GM23248 (cell line): ENCODE results near the gene PCSK2. TPM values are rescaled to one million over a fixed set of nuclear protein-coding genes. Genes with fewer than 3 reads are reported as not detected.

Experiments used
- DNase-seq: peaks from one replicate; pipeline ENCODE4 v3.0.0-alpha.2; 2015
- H2AFZ ChIP-seq: fragments of 200-600 bp; sonication (generic); 2 replicates; pipeline ENCODE4 v1.6.1; 2016; ENCODE audit warnings: antibody characterized with exemption
- H3F3A ChIP-seq: fragments of 200-600 bp; sonication (generic); 2 replicates; pipeline ENCODE4 v1.6.1; 2016; ENCODE audit warnings: mild to moderate bottlenecking, antibody characterized with exemption, mixed run types; ENCODE audit not compliant: insufficient read depth
- H3K27ac ChIP-seq: fragments of 200-600 bp; sonication (generic); 2 replicates; pipeline ENCODE4 v1.5.1; 2016; ENCODE audit warnings: mild to moderate bottlenecking
- H3K27me3 ChIP-seq: fragments of 200-600 bp; sonication (generic); replicated peaks from 2 replicates; pipeline ENCODE4 v1.6.1; 2016; ENCODE audit warnings: mild to moderate bottlenecking; ENCODE audit not compliant: insufficient read depth
- H3K36me3 ChIP-seq: fragments of 200-600 bp; sonication (generic); 2 replicates; pipeline ENCODE4 v1.6.1; 2016; ENCODE audit warnings: low read depth, mild to moderate bottlenecking
- H3K4me1 ChIP-seq: fragments of 200-600 bp; sonication (generic); 2 replicates; pipeline ENCODE4 v1.6.1; 2016; ENCODE audit warnings: mild to moderate bottlenecking; ENCODE audit not compliant: insufficient read depth
- H3K4me2 ChIP-seq: fragments of 200-600 bp; sonication (generic); one replicate; pipeline ENCODE4 v1.6.1; 2016; ENCODE audit warnings: mild to moderate bottlenecking; ENCODE audit not compliant: unreplicated experiment
- H3K4me3 ChIP-seq: fragments of 200-600 bp; sonication (generic); 2 replicates; pipeline ENCODE4 v1.5.1; 2016; ENCODE audit warnings: mild to moderate bottlenecking
- H3K79me2 ChIP-seq: fragments of 200-600 bp; sonication (generic); 2 replicates; pipeline ENCODE4 v1.6.1; 2016; ENCODE audit warnings: mild to moderate bottlenecking; ENCODE audit not compliant: insufficient read depth
- H3K9ac ChIP-seq: fragments of 200-600 bp; sonication (generic); 2 replicates; pipeline ENCODE4 v1.6.1; 2016; ENCODE audit warnings: mild to moderate bottlenecking
- H3K9me2 ChIP-seq: fragments of 200-600 bp; sonication (generic); 2 replicates; pipeline ENCODE4 v1.6.1; 2016; ENCODE audit warnings: mixed run types, mild to moderate bottlenecking, moderate library complexity; ENCODE audit not compliant: insufficient read depth
- H3K9me3 ChIP-seq: fragments of 200-600 bp; sonication (generic); one replicate; pipeline ENCODE4 v1.6.1; 2017; ENCODE audit warnings: low read depth
- H4K20me1 ChIP-seq: fragments of 200-600 bp; sonication (generic); 2 replicates; pipeline ENCODE4 v1.6.0; 2016; ENCODE audit not compliant: insufficient read depth
- EZH2 ChIP-seq: fragments of 200-600 bp; sonication (generic); IDR thresholded peaks from 2 replicates; pipeline ENCODE4 v1.6.1; 2018; ENCODE audit warnings: antibody characterized with exemption, mild to moderate bottlenecking; ENCODE audit not compliant: insufficient read depth, poor library complexity, severe bottlenecking
- EZH2phosphoT487 ChIP-seq: fragments of 200-600 bp; sonication (generic); IDR thresholded peaks from 2 replicates; pipeline ENCODE4 v1.6.1; 2018; ENCODE audit warnings: antibody characterized with exemption, moderate library complexity, mild to moderate bottlenecking, low read depth; ENCODE audit not compliant: insufficient read depth
- WGBS, 2 experiments: methylation state at CpG; one replicate each; pipeline ENCODE4 v1.1.6; 2015 to 2017; ENCODE audit warnings: low lambda C conversion rate in 2 of 2, low coverage in 1 of 2; ENCODE audit errors: missing lambda C conversion rate in 2 of 2; 5-methylcytosine and 5-hydroxymethylcytosine counted together
- in situ Hi-C: fragments of 300-500 bp; cut with MboI; formaldehyde crosslinking; loops from 2 replicates; pipeline ENCODE4 v1.15.0; 2020
- polyA plus RNA-seq: library from polyadenylated mRNA; unstranded; fragments of >200 nt; fragmentation: Nextera tagmentation; extraction: Ambion mirVana; gene quantifications from 2 replicates; pipeline ENCODE4 v1.2.1, GENCODE V29; 2016
- total RNA-seq: library from RNA; depleted of rRNA; stranded (reverse); fragments of >200 nt; shearing (Covaris generic); gene quantifications from 2 replicates; pipeline ENCODE4 v1.2.3, GENCODE V29; 2014

PCSK2 gene
- total and polyA plus RNA-seq, 2 experiments from 2014 or later = not detected

DNA sequence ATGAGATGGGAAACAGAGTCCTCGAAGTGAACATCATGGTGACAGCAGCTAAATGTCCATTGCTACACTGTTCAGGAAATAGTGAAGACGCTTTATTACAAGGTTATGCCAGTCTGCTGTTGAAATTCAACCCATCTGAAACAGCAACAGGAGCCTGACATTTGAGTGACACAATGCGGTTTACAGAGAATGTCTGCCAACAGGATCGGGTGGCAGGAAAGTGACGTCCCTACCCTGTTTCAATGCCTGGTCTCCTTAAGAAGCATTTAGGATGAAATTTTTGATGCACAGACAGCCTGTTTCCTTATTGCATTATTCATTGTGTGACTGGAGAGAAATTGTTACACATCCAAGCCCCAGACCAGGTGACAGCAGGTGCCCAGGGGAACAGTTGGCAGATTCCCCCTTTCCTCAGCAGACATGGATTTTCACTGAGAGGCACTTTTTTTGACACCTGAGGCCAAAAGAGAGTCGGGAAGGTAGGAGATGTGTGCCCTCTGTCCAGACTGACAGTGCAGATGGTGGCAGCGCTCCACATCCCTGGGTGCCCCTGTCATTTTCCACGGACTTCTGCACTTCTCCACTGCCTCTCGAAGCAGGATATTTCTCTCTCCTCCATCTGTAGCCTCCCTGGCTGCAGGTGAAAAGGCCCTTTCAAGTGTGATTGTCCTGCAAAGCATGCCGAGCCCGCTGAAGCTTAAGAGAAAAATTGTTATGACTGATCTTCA, 216.5 kb downstream of the PCSK2 start:
- no peak overlapping the region for H3K4me2 ChIP-seq
- H3K79me2 ChIP-seq = no peaks in the 10 kb centered on the region
- TF ChIP-seq EZH2 (no peak), EZH2phosphoT487 (no peak)
- H3K27ac ChIP-seq = no peak overlapping the region
- no peaks in the 10 kb centered on the region for H3K9me2 ChIP-seq
- H2AFZ ChIP-seq = no peak overlapping the region
- H4K20me1 ChIP-seq = no peaks in the 10 kb centered on the region
- peaks cover 36% of the 10 kb centered on the region for H3K27me3 ChIP-seq
- H3K9ac ChIP-seq = no peak overlapping the region
- no peak for DNase-seq
- H3K9me3 ChIP-seq = no peaks in the 10 kb centered on the region
- H3K4me3 ChIP-seq = no peak overlapping the region
- H3K4me1 ChIP-seq = no peaks in the 10 kb centered on the region
- H3K36me3 ChIP-seq = no peaks in the 10 kb centered on the region
- 25 to 29% methylated on average over 11 of the region's 11 CpGs for WGBS, 2 experiments
- in situ Hi-C loops = no loop called here
- H3F3A ChIP-seq = no peaks in the 10 kb centered on the region

DNA sequence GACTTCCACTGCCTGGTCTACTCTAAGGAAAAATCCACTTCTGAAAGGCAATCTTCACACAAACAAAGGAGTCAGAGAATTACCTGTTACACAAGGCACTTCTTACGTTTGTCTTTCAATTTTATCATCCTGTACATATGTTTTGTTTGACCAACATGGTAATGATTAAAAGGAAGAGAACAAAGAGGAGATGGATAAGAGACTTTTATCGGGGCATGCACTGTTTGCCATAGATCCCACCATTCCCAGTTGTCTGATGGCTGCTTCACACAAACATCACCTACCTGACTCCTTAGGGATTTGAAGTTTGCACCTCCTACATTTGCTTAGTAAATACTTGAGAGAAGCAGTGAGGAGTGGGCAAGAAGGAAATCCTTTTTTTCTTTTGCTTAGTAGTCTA, 217.3 kb downstream of the PCSK2 start:
- Histone ChIP-seq H3K79me2 (no peaks in the 10 kb centered on the region), H3F3A (no peaks in the 10 kb centered on the region), H3K9ac (no peak overlapping the region), H3K9me3 (no peaks in the 10 kb centered on the region), H3K4me1 (no peaks in the 10 kb centered on the region), H3K4me3 (no peak overlapping the region), H3K36me3 (no peaks in the 10 kb centered on the region), H3K27me3 (peaks cover 36% of the 10 kb centered on the region), H2AFZ (no peak overlapping the region), H3K27ac (no peak overlapping the region), H3K9me2 (no peaks in the 10 kb centered on the region), H3K4me2 (no peak overlapping the region), H4K20me1 (no peaks in the 10 kb centered on the region)
- DNase-seq = no peak
- in situ Hi-C loops = no loop called here
- 27 to 31% methylated on average over 2 of the region's 2 CpGs for WGBS, 2 experiments
- no peak for TF ChIP-seq EZH2phosphoT487
- TF ChIP-seq EZH2 = no peak

DNA sequence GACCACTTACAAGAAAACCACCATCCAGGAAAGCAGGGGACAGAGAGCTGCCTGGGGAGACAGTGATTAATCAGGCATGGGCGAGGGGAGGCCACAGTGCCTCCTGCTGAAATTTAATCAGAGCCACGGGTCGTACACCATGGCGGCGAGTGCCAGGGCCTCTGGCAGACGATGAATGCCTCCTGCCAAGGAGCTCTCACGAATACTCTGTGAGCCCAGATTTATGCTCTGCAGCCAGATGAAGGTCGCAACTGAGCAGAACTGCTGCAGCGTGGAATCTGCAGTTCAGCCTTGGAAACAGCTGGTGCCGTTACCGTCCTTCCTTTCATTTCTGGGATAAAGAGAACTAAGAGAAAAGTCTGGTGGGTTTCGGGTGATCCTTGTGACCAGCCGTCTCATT, 218.7 kb downstream of the PCSK2 start:
- Histone ChIP-seq H3K79me2 (no peaks in the 10 kb centered on the region), H3K36me3 (no peaks in the 10 kb centered on the region), H3K4me3 (no peak overlapping the region), H3K27me3 (peaks cover 31% of the 10 kb centered on the region), H3K9ac (no peak overlapping the region), H3K27ac (no peak overlapping the region), H3K9me3 (no peaks in the 10 kb centered on the region), H3K4me2 (no peak overlapping the region), H2AFZ (no peak overlapping the region), H4K20me1 (no peaks in the 10 kb centered on the region), H3K4me1 (no peaks in the 10 kb centered on the region), H3K9me2 (no peaks in the 10 kb centered on the region), H3F3A (no peaks in the 10 kb centered on the region)
- DNase-seq = no peak
- in situ Hi-C loops = no loop called here
- whole genome bisulfite sequencing, 2 experiments = 9% methylated on average over 13 of the region's 13 CpGs
- TF ChIP-seq EZH2phosphoT487 = no peak
- no peak for TF ChIP-seq EZH2

DNA sequence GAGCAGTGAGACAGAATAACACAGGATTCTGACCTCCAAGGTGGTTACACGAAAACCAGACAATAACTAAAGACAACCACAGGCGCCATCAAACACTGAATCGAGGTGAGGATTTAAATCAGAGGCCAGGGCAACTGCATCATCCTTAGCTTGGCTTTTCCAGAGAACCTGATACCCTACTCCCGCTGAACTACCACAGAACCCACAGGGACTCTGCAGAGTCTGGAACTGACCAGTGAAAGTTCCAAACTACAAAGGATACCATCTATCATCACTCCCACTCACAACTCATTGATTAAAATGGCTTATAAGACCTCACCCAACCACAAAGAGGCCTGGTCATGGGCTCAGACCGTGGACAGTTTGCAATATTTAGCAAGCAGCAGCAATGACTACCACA, 219.3 kb downstream of the PCSK2 start:
- in situ Hi-C loops = no loop called here
- H3F3A ChIP-seq = no peaks in the 10 kb centered on the region
- 39 to 42% methylated on average over 5 of the region's 5 CpGs for WGBS, 2 experiments
- no peak overlapping the region for H3K4me2 ChIP-seq
- no peaks in the 10 kb centered on the region for H3K9me2 ChIP-seq
- DNase-seq = no peak
- no peaks in the 10 kb centered on the region for H3K79me2 ChIP-seq
- no peak for TF ChIP-seq EZH2
- no peak for TF ChIP-seq EZH2phosphoT487
- H3K36me3 ChIP-seq = no peaks in the 10 kb centered on the region
- no peak overlapping the region for H3K27ac ChIP-seq
- no peak overlapping the region for H2AFZ ChIP-seq
- H3K4me3 ChIP-seq = no peak overlapping the region
- H4K20me1 ChIP-seq = no peaks in the 10 kb centered on the region
- H3K9me3 ChIP-seq = no peaks in the 10 kb centered on the region
- no peak overlapping the region for H3K9ac ChIP-seq
- H3K27me3 ChIP-seq = peaks cover 31% of the 10 kb centered on the region
- no peaks in the 10 kb centered on the region for H3K4me1 ChIP-seq
